H9 (cell line): ENCODE measurements around the gene EIF1AD. TPM values are rescaled to one million over a fixed set of nuclear protein-coding genes. Genes with fewer than 3 reads are reported as not detected.

Experiments
- DNase-seq: peaks from one replicate; pipeline ENCODE4 v3.0.0-alpha.2; 2017
- H2AFZ ChIP-seq: one replicate; pipeline ENCODE4 v1.6.1; 2013; ENCODE audit warnings: mild to moderate bottlenecking, low read length, control low read depth, moderate library complexity
- H2AK5ac ChIP-seq: 2 replicates; pipeline ENCODE4 v1.6.1; 2013; ENCODE audit warnings: low read length, control low read depth, mixed read lengths; ENCODE audit not compliant: insufficient read length
- H2BK120ac ChIP-seq: one replicate; pipeline ENCODE4 v1.6.1; 2013; ENCODE audit warnings: low read depth, mild to moderate bottlenecking, low read length, control low read depth, inconsistent platforms; ENCODE audit not compliant: poor library complexity, severe bottlenecking
- H2BK12ac ChIP-seq: 2 replicates; pipeline ENCODE4 v1.6.1; 2013; ENCODE audit warnings: low read length, control low read depth, mixed read lengths, low read depth; ENCODE audit not compliant: insufficient read length
- H2BK15ac ChIP-seq: 2 replicates; pipeline ENCODE4 v1.6.1; 2013; ENCODE audit warnings: low read depth, low read length, control low read depth
- H2BK20ac ChIP-seq: one replicate; pipeline ENCODE4 v1.6.1; 2013; ENCODE audit warnings: low read depth, mild to moderate bottlenecking, low read length, control low read depth, inconsistent platforms; ENCODE audit not compliant: poor library complexity, severe bottlenecking
- H2BK5ac ChIP-seq: 2 replicates; pipeline ENCODE4 v1.6.1; 2013; ENCODE audit warnings: low read length, control low read depth, mixed read lengths; ENCODE audit not compliant: insufficient read length
- H3K14ac ChIP-seq: 2 replicates; pipeline ENCODE4 v1.6.1; 2013; ENCODE audit warnings: low read length, control low read depth; ENCODE audit not compliant: insufficient read depth
- H3K18ac ChIP-seq: 2 replicates; pipeline ENCODE4 v1.6.1; 2013; ENCODE audit warnings: low read depth, mild to moderate bottlenecking, mixed read lengths, low read length, control low read depth; ENCODE audit not compliant: insufficient read length
- H3K23ac ChIP-seq: 2 replicates; pipeline ENCODE4 v1.6.1; 2013; ENCODE audit warnings: low read length, control low read depth, mixed read lengths, low read depth; ENCODE audit not compliant: insufficient read length
- H3K23me2 ChIP-seq: 2 replicates; pipeline ENCODE4 v1.6.1; 2013; ENCODE audit warnings: low read depth, mild to moderate bottlenecking, mixed read lengths, low read length, control low read depth; ENCODE audit not compliant: insufficient read length, poor library complexity, severe bottlenecking
- H3K27ac ChIP-seq: 2 replicates; pipeline ENCODE4 v1.5.1; 2013; ENCODE audit warnings: low read length, control low read depth, mixed read lengths, low read depth; ENCODE audit not compliant: insufficient read length
- H3K27me3 ChIP-seq: 2 replicates; pipeline ENCODE4 v1.6.1; 2013; ENCODE audit warnings: low read length, control low read depth, inconsistent platforms; ENCODE audit not compliant: insufficient read depth
- H3K4ac ChIP-seq: 2 replicates; pipeline ENCODE4 v1.6.1; 2013; ENCODE audit warnings: low read depth, mild to moderate bottlenecking, control low read depth, inconsistent platforms, low read length, moderate library complexity
- H3K4me1 ChIP-seq: 2 replicates; pipeline ENCODE4 v1.6.1; 2013; ENCODE audit warnings: low read length, control low read depth, inconsistent platforms; ENCODE audit not compliant: insufficient read depth
- H3K4me2 ChIP-seq: 2 replicates; pipeline ENCODE4 v1.6.1; 2013; ENCODE audit warnings: low read length, control low read depth, mixed read lengths; ENCODE audit not compliant: insufficient read length, insufficient read depth
- H3K56ac ChIP-seq: 2 replicates; pipeline ENCODE4 v1.6.1; 2013; ENCODE audit warnings: low read depth, mild to moderate bottlenecking, mixed read lengths, low read length, control low read depth; ENCODE audit not compliant: insufficient read length
- H3K79me1 ChIP-seq: 2 replicates; pipeline ENCODE4 v1.6.1; 2013; ENCODE audit warnings: low read depth, mild to moderate bottlenecking, moderate library complexity, low read length, control low read depth, inconsistent platforms; ENCODE audit not compliant: insufficient read depth, poor library complexity, severe bottlenecking
- H3K79me2 ChIP-seq: 2 replicates; pipeline ENCODE4 v1.6.1; 2013; ENCODE audit warnings: low read length, control low read depth, inconsistent platforms; ENCODE audit not compliant: insufficient read depth
- H3K9ac ChIP-seq: 2 replicates; pipeline ENCODE4 v1.6.1; 2013; ENCODE audit warnings: low read length, control low read depth, mixed read lengths; ENCODE audit not compliant: insufficient read length; ENCODE audit errors: extremely low read depth
- H3K9me3 ChIP-seq: one replicate; pipeline ENCODE4 v1.6.1; 2013; ENCODE audit warnings: low read depth, low read length, inconsistent platforms; ENCODE audit not compliant: control insufficient read depth
- H3T11ph ChIP-seq: one replicate; pipeline ENCODE4 v1.6.1; 2013; ENCODE audit warnings: mild to moderate bottlenecking, low read length, control low read depth, inconsistent platforms
- H4K20me1 ChIP-seq: one replicate; pipeline ENCODE4 v1.6.1; 2013; ENCODE audit not compliant: control insufficient read depth, insufficient read length, insufficient read depth
- H4K5ac ChIP-seq: 2 replicates; pipeline ENCODE4 v1.6.1; 2013; ENCODE audit warnings: low read depth, mild to moderate bottlenecking, mixed read lengths, low read length, control low read depth; ENCODE audit not compliant: insufficient read length
- H4K8ac ChIP-seq: replicated peaks from 2 replicates; pipeline ENCODE4 v1.6.1; 2013; ENCODE audit warnings: low read length, control low read depth, mixed read lengths, low read depth; ENCODE audit not compliant: insufficient read length
- H4K91ac ChIP-seq: 2 replicates; pipeline ENCODE4 v1.6.1; 2013; ENCODE audit warnings: low read depth, mild to moderate bottlenecking, moderate library complexity, mixed read lengths, low read length, control low read depth; ENCODE audit not compliant: insufficient read length
- H3K27ac Mint-ChIP-seq, 3 experiments: 2 replicates in 2 of 3; 3 replicates in 1 of 3; pipeline ENCODE4 v1.8.0; 2020 to 2021; ENCODE audit warnings: mixed read lengths in 3 of 3, mild to moderate bottlenecking in 1 of 3, moderate library complexity in 1 of 3
- H3K27me3 Mint-ChIP-seq: 2 replicates; pipeline ENCODE4 v1.8.0; 2021; ENCODE audit warnings: low read depth, mild to moderate bottlenecking, moderate library complexity, mixed read lengths
- H3K36me3 Mint-ChIP-seq, 3 experiments: 2 replicates in 2 of 3; 3 replicates in 1 of 3; pipeline ENCODE4 v1.8.0; 2020 to 2021; ENCODE audit warnings: low read depth in 3 of 3, mixed read lengths in 3 of 3; ENCODE audit not compliant: insufficient read depth in 1 of 3
- H3K4me1 Mint-ChIP-seq, 2 experiments: 2 replicates each; pipeline ENCODE4 v1.8.0; 2020; ENCODE audit warnings: mixed read lengths in 2 of 2
- H3K4me3 Mint-ChIP-seq, 2 experiments: 2 replicates in 1 of 2; 3 replicates in 1 of 2; pipeline ENCODE4 v1.8.0; 2020 to 2021; ENCODE audit warnings: mild to moderate bottlenecking in 2 of 2, mixed read lengths in 2 of 2, moderate library complexity in 1 of 2
- H3K9me3 Mint-ChIP-seq, 2 experiments: 2 replicates in 1 of 2; 3 replicates in 1 of 2; pipeline ENCODE4 v1.8.0; 2020; ENCODE audit warnings: mild to moderate bottlenecking in 2 of 2, mixed read lengths in 2 of 2, moderate library complexity in 1 of 2
- WGBS: extraction: QIAGEN DNeasy Blood & Tissue Kit; methylation state at CpG from one replicate; pipeline ENCODE4 v1.1.7; 2013; ENCODE audit warnings: missing lambda C conversion rate, low lambda C conversion rate, mixed read lengths; ENCODE audit not compliant: insufficient read length; ENCODE audit errors: extremely low coverage; 5-methylcytosine and 5-hydroxymethylcytosine counted together
- total RNA-seq: library from RNA; stranded (reverse); gene quantifications from 2 replicates; pipeline ENCODE4 v1.2.1, GENCODE V29; 2021
- TF ChIP-seq, protein P1 (sequence below): fragments of 200-600 bp; sonication (generic); conservative IDR thresholded peaks from 3 replicates; pipeline ENCODE4 v1.8.0; 2021; ENCODE audit warnings: antibody characterized with exemption, mild to moderate bottlenecking

The EIF1AD gene
- total RNA-seq, 1 experiment from 2014 or later, result 46.7 TPM

DNA sequence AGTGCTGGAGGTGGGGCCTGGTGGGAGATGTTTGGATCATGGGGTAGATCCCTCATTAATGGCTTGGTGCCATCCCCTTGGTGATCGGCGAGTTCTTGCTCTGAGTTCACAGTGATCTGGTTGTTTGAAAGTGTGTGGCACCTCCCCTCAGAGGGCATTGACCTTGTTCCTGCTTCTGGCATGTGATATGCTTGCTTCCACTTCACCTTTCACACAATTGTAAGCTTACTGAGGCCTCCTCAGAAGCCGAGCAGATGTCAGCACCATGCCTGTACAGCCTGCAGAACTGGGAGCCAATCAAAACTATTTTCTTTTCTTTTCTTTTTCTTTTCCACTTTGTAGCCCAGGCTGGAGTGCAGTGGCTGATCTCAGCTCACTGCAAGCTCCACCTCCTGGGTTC, 35.4 kb upstream of the EIF1AD start:
- no peak for DNase-seq
- no peak overlapping the region for H2BK5ac ChIP-seq
- Mint-ChIP-seq H3K27ac (no peak overlapping the region), H3K4me1 (no peaks in the 10 kb centered on the region), H3K4me3 (no peak overlapping the region), H3K9me3 (peaks cover 18 to 23% of the 10 kb centered on the region in 2 experiments), H3K27me3 (peaks cover 18% of the 10 kb centered on the region), H3K36me3 (peaks cover 8 to 13% (median 11%) of the 10 kb centered on the region in 3 experiments)
- no peak overlapping the region for H4K8ac ChIP-seq
- no peaks in the 10 kb centered on the region for H4K20me1 ChIP-seq
- H3K4me2 ChIP-seq, result no peak overlapping the region
- no peak overlapping the region for H4K5ac ChIP-seq
- H3K4me1 ChIP-seq, result no peaks in the 10 kb centered on the region
- H2AFZ ChIP-seq, result no peak overlapping the region
- no peaks in the 10 kb centered on the region for H3K79me1 ChIP-seq
- no peak overlapping the region for H4K91ac ChIP-seq
- H3K27me3 ChIP-seq, result no peaks in the 10 kb centered on the region
- no peak overlapping the region for H3K4ac ChIP-seq
- no peak overlapping the region for H3K23ac ChIP-seq
- no peaks in the 10 kb centered on the region for H3K23me2 ChIP-seq
- no peak overlapping the region for H2BK20ac ChIP-seq
- TF ChIP-seq, protein P1, sequence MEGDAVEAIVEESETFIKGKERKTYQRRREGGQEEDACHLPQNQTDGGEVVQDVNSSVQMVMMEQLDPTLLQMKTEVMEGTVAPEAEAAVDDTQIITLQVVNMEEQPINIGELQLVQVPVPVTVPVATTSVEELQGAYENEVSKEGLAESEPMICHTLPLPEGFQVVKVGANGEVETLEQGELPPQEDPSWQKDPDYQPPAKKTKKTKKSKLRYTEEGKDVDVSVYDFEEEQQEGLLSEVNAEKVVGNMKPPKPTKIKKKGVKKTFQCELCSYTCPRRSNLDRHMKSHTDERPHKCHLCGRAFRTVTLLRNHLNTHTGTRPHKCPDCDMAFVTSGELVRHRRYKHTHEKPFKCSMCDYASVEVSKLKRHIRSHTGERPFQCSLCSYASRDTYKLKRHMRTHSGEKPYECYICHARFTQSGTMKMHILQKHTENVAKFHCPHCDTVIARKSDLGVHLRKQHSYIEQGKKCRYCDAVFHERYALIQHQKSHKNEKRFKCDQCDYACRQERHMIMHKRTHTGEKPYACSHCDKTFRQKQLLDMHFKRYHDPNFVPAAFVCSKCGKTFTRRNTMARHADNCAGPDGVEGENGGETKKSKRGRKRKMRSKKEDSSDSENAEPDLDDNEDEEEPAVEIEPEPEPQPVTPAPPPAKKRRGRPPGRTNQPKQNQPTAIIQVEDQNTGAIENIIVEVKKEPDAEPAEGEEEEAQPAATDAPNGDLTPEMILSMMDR, result no peak
- H3K56ac ChIP-seq, result no peak overlapping the region
- no peaks in the 10 kb centered on the region for H3K79me2 ChIP-seq
- no peak overlapping the region for H2BK120ac ChIP-seq
- H2AK5ac ChIP-seq, result no peak overlapping the region
- H3K9me3 ChIP-seq, result peaks cover 8% of the 10 kb centered on the region
- H3K27ac ChIP-seq, result no peak overlapping the region
- no CpG with 5 or more reads among the region's 3 CpGs for WGBS
- no peak overlapping the region for H3K14ac ChIP-seq
- no peak overlapping the region for H2BK12ac ChIP-seq
- H3K9ac ChIP-seq, result no peak overlapping the region
- no peak overlapping the region for H3T11ph ChIP-seq
- H2BK15ac ChIP-seq, result no peak overlapping the region
- H3K18ac ChIP-seq, result no peak overlapping the region
